Right lung (tissue), 5 donors: ENCODE data around the gene FRAS1. TPM values are rescaled to one million over a fixed set of nuclear protein-coding genes. Genes with fewer than 3 reads are reported as not detected.

Source experiments
- DNase-seq, 2 donors: peaks; one replicate each; pipeline ENCODE4 v3.0.0-alpha.2; 2013
- polyA plus RNA-seq, 5 donors: library from polyadenylated mRNA; unstranded; fragments of 120-200 nt; gene quantifications; one replicate each; pipeline versions ENCODE4 v1.2.1 to v1.2.3, GENCODE V29; 2013; ENCODE audit warnings: inconsistent platforms in 1 of 5, low replicate concordance in 1 of 5; ENCODE audit not compliant: insufficient read length in 5 of 5, insufficient read depth in 1 of 5

Gene FRAS1
- polyA plus RNA-seq, 5 donors: 23.5 to 45.6 (median 42.8) TPM

DNA sequence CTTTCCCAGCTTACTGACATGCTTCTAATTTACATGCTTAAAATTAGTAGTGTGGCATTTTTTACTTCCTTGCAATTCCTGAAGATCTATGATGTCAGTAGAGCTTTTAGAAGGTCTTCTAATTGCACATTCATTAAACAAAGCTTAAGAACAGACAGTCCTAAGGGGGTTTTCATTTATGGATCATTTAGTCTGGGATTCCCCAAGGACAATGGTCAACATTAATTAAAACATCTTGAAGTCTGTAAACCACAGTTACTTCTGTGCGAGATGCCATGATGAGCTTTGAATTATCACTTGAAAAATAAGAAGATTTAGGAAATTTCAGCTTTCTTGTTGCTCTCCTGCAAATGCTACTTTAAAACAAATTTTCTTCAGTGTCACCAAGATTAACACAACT, 514.7 kb downstream of the FRAS1 start:
- no peak for DNase-seq

DNA sequence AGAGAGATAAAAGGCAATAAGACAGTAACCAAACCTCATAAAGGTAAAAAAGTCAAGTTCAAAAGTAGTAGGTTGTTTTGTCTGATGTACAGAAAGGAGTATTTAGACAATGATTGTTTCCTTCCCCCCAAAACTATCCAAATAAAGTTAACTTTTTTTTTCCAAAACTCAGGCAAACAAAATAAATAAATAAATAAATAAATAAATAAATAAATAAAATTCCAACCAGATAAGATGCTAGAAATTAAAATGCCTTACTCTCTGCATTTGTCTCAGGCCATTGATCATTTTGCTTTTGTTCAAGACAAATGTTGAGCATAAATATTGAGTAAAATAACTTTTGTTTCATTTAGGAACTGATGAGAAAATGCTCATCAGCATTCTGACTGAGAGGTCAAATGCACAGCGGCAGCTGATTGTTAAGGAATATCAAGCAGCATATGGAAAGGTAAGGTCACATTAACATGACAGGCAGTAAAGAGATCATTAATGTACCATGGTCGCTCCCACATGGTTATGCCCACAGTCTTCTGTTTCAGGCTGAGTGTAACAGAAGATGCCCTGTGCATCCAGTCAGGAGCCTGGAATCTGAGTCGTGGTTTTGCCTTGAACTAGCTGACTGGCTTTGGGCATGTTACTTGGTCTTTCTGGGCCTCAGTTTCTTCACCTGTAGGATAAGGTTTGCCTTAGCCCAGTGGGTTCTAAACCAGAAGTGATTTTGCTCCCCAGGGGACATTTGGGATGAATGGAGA, 521.7 kb downstream of the FRAS1 start:
- DNase-seq: no peak

DNA sequence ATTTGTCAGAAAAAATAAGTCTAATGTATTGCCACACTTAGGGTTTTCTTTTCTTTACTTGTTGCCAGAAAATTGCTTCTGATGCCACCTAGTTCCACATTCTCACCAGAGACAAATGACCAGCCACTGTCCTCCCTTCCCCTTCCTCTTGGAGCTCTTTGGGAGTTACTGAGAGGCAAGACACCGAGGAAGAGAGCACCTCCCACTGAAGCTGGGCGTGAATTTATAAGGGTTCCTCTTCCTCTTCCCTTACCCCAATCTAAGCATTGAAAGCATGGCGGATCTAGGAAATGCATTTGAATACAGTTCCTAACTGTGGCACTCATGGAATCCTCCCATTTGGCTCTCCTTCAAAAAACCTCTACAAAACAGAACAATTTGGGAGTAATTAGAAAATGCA, 524.5 kb downstream of the FRAS1 start:
- no peak for DNase-seq

DNA sequence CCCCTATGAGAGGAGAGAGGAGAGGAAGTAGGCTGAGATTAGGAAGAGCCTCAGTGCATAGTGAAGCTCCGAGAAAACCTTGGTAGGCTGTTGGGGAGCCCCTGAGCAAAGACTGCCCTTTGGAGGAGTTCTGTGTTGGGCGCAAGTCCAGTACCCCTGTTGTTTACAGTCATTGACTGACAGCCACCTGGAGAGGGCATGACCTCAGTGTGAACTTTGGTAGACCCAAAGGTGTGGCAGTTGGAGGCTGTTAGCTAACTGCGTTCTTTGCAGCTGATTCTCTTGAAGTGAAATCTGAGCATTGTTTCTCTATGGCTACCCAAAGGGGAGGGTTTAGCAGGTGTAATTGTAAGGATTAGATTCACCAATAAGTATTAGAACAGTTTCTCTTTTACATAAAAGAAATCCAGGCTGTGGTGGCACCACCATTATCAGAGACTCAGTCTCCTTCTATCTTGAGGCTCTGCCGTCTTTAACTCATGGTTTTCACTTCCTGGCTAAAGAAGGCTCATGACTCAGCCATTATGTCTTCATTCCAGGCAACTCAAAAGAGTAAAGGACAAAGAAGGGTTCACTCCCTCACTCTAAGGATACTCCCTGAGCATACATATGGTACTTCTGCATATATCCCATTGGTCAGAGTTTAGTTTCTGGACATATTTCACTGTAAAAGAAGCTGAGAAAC, 527.9 kb downstream of the FRAS1 start:
- no peak for DNase-seq

DNA sequence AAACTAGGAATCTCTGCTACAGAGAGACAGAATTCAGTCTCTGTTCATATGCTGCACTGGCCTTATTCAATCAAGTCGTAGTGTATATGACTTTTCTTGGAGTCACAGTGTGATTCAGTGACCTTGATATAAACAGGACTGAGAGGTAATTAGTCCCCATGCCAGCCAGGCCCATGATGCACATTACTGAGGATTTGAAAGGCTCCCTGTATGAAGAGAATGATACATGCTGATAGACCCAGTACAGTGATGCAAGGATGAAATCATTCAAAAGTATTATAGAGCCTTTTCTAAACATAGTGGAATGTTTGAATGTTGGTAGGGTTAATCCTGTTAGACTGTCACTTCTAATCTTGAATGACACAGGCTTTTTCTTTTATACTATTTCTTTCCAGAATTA, 528.5 kb downstream of the FRAS1 start:
- no peak for DNase-seq

DNA sequence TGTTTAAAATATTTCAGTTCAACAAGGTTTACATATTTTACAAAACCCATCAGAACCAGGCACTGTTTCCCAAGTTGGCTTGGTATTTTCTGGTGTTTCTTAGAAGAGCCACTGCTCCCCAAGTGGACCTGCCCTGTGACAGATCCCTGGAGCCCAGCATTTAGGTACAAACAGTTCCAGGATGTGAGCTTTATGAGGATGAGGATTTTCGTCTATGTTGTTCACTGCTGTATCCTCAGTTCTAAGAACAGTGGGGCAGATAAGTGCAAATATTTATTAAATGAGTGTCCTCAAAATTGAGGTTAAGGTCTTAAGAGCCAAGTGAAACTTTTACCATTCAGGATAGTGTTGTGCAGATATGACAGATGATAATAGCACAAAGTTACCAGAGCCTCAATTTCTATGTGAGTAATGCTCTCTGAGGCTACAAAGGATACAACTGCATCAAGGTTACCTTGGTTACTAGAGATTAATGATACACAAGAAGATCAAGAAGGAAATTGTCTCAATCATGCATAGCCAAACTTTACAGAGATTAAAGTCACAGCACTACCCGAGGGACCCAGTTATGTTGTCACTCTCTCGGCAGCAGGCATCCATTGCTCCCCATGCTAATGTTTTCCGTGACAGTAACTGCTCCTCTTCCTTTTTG, 531.9 kb downstream of the FRAS1 start:
- no peak for DNase-seq

DNA sequence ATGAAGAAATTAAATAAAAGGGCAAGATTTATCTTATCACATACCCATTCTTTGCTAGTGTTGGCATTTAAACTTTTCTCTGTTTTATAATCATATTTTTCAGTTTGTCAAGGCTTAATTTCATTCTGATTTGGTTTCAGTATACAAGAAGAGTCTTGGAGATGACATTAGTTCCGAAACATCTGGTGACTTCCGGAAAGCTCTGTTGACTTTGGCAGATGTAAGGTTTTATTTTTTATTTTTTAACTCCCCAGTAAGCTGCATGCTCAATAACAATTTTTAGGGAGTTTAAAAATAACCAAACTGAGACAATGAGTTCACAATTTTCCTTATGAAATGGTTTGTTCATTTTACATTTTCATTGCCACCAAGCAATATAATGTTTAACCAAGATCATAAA, 534.3 kb downstream of the FRAS1 start:
- no peak for DNase-seq

DNA sequence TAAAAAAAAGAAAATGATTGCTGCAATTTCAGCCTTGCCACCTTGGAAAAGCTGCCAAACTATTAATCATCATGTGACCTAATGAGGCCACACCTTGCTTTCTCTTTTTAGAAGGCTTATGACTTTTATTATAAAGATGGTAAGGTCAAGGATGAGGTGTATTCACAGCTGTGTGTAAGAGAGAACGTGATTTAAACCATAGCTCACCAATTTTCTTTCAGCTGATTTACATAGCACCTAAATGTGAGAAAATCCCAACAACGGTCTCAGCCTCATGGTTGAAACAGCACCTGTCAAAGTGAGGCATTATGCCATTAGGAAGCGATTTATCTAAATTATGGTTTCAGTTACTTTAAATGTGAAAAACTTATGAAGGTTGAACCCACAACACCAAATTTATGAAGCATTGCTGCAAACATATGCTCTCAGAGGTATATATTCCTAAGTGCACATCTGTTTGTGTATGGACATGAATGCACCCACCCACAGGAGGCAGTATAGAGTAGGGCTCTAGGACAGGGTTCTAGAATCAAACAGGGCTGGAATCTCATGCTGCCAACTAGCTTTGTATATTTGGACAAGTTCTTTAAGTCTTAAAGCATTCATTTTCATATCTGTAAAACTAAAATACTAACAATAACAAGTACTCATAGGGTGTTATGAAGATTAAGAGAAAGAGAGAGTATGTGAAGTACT, 535.1 kb downstream of the FRAS1 start:
- DNase-seq: no peak

Other genes with a start within 250 kb of the FRAS1 start
- gene CNOT6L, start 238.0 kb upstream of the FRAS1 start, polyA plus RNA-seq: 10 to 100 TPM; 19.0 to 34.6 (median 33.1) TPM
- gene MRPL1, start 194.5 kb upstream of the FRAS1 start, polyA plus RNA-seq: 10 to 100 TPM; 40.5 to 53.8 (median 49.6) TPM